Keratinocyte (primary cell): ENCODE data around the gene MGAT3.

Experiments used
- CTCF ChIP-seq, 3 experiments: IDR thresholded peaks in 1 of 3; conservative IDR thresholded peaks in 1 of 3; optimal IDR thresholded peaks in 1 of 3; 2 replicates in 2 of 3; 3 replicates in 1 of 3; pipeline versions ENCODE3 to v1.5.1; 2011; ENCODE audit warnings: low read length in 3 of 3, mild to moderate bottlenecking in 3 of 3, moderate library complexity in 2 of 3, control low read depth in 1 of 3, inconsistent platforms in 1 of 3; ENCODE audit not compliant: insufficient read depth in 2 of 3; ENCODE audit errors: extremely low read depth in 1 of 3
- EZH2 ChIP-seq: IDR thresholded peaks from one replicate; pipeline ENCODE4 v1.6.1; 2012; ENCODE audit warnings: inconsistent platforms, mild to moderate bottlenecking, low read length, moderate library complexity

DNA sequence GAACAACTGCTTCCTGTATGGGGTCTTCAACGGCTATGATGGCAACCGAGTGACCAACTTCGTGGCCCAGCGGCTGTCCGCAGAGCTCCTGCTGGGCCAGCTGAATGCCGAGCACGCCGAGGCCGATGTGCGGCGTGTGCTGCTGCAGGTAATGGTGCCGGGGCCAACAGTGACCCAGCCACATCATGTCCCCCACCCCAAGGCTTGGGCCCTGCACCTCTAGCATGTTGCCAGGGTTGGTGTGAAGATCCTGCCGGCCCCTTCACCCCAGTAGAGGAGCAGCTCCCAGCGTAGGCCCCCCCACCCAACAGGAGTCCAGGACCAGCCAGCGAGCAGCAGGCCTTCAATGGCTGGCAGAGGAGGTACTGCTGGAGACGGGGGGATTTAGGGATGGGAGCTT is 41.3 kb upstream of the MGAT3 start:
- no peak for TF ChIP-seq CTCF (optimal IDR thresholded peaks at IDR 0.05 in 1 of 3, IDR thresholded peaks at IDR 0.05 in 1 of 3, conservative IDR thresholded peaks at IDR 0.05 in 1 of 3; ENCODE audit: extremely low read depth in 1 of 3, insufficient read depth in 2 of 3, low read length in 3 of 3)
- TF ChIP-seq EZH2, result no peak
